HCT116 (cell line): Measurements from ENCODE around the gene RBM33. TPM values are rescaled to one million over a fixed set of nuclear protein-coding genes. Genes with fewer than 3 reads are reported as not detected.

Experiments
- ATAC-seq: fragments of 200-7000 bp; cut with Tn5 transposase; 2 replicates; pipeline ENCODE4 v1.9.1; 2020; ENCODE audit warnings: mild to moderate bottlenecking, moderate library complexity
- BruUV-seq: library from RNA; stranded (reverse); fragments of 400-500 nt; replicated peaks from 2 replicates; lab custom pipeline; 2021; lab: Mats Ljungman, UMichigan
- CTCF ChIA-PET: fragments of 300-600 bp; sonication (Branson Sonifier 250); formaldehyde crosslinking; loops from one replicate; lab custom pipeline; 2021; ENCODE audit warnings: antibody characterized with exemption; lab: Charles Lee
- POLR2A ChIA-PET: fragments of 300-600, 350-600 bp; sonication (Branson Sonifier 250); formaldehyde crosslinking; loops from one replicate; lab custom pipeline; 2021; ENCODE audit warnings: antibody characterized with exemption; lab: Charles Lee
- RAD21 ChIA-PET, 2 experiments: fragments of 300-600 bp; sonication (Branson Sonifier 250); formaldehyde crosslinking; loops; one replicate each; lab custom pipeline; 2023; ENCODE audit warnings: low total read pairs in 2 of 2; ENCODE audit not compliant: uncharacterized antibody in 2 of 2, unreplicated experiment in 2 of 2, low non-redundant PET in 1 of 2; lab: Charles Lee
- DNase-seq: peaks from one replicate; pipeline ENCODE4 v3.0.0-alpha.2; 2010; ENCODE audit warnings: low read depth, low spot score
- H2AFZ ChIP-seq: fragments of 200-600 bp; shearing (Covaris generic), sonication (generic); 2 replicates; pipeline ENCODE4 v1.6.1; 2017; ENCODE audit warnings: low read depth, mixed run types, mixed read lengths, antibody characterized with exemption, low read length; ENCODE audit not compliant: poor library complexity, severe bottlenecking
- H3K27ac ChIP-seq: 2 replicates; pipeline ENCODE4 v1.5.1; 2012; ENCODE audit warnings: low read depth, low read length
- H3K27me3 ChIP-seq: fragments of 200-600 bp; sonication (generic); 2 replicates; pipeline ENCODE4 v1.6.1; 2016; ENCODE audit warnings: mixed run types, low read length, mixed read lengths; ENCODE audit not compliant: insufficient read depth
- H3K36me3 ChIP-seq, 2 experiments: fragments of 200-500 bp in 1 of 2; fragments of 200-600 bp in 1 of 2; sonication (Bioruptor generic) in 1 of 2; sonication (generic) in 1 of 2; 2 replicates each; pipeline versions ENCODE4 v1.5.1 to v1.6.1; 2014 to 2016; ENCODE audit warnings: low read length in 2 of 2, inconsistent platforms in 1 of 2, mixed read lengths in 1 of 2, mixed run types in 1 of 2; ENCODE audit not compliant: insufficient read depth in 2 of 2, control insufficient read depth in 1 of 2
- H3K4me1 ChIP-seq, 2 experiments: fragments of 200-600 bp in 1 of 2; sonication (generic) in 1 of 2; 2 replicates each; pipeline versions ENCODE4 v1.5.1 to v1.6.1; 2012 to 2017; ENCODE audit warnings: low read length in 2 of 2, inconsistent platforms in 1 of 2, mild to moderate bottlenecking in 1 of 2, mixed read lengths in 1 of 2, mixed run types in 1 of 2, moderate library complexity in 1 of 2; ENCODE audit not compliant: insufficient read depth in 2 of 2, control insufficient read depth in 1 of 2
- H3K4me2 ChIP-seq: fragments of 200-600 bp; sonication (generic); 2 replicates; pipeline ENCODE4 v1.6.1; 2017; ENCODE audit warnings: mixed run types, low read length, mixed read lengths
- H3K4me3 ChIP-seq, 2 experiments: fragments of 200-600 bp in 1 of 2; sonication (generic) in 1 of 2; replicated peaks in 1 of 2; 2 replicates each; pipeline ENCODE4 v1.5.1; 2011 to 2016; ENCODE audit warnings: low read length in 2 of 2, control low read depth in 1 of 2, low read depth in 1 of 2, mild to moderate bottlenecking in 1 of 2, mixed read lengths in 1 of 2, mixed run types in 1 of 2
- H3K79me2 ChIP-seq: fragments of 200-600 bp; sonication (generic); 2 replicates; pipeline ENCODE4 v1.6.1; 2017; ENCODE audit warnings: mild to moderate bottlenecking, mixed run types, low read length, moderate library complexity, mixed read lengths; ENCODE audit not compliant: insufficient read depth
- H3K9ac ChIP-seq: fragments of 200-600 bp; sonication (generic); 2 replicates; pipeline ENCODE4 v1.6.1; 2016; ENCODE audit warnings: low read length, mixed read lengths
- H3K9me2 ChIP-seq: fragments of 200-600 bp; sonication (generic), shearing (Covaris generic); 2 replicates; pipeline ENCODE4 v1.6.1; 2017; ENCODE audit warnings: mixed run types, mild to moderate bottlenecking, moderate library complexity; ENCODE audit not compliant: insufficient read depth
- H3K9me3 ChIP-seq, 2 experiments: fragments of 200-500 bp in 1 of 2; fragments of 200-600 bp in 1 of 2; sonication (Bioruptor generic) in 1 of 2; sonication (generic) in 1 of 2; 2 replicates each; pipeline ENCODE4 v1.6.1; 2014 to 2017; ENCODE audit warnings: low read length in 2 of 2, mixed read lengths in 2 of 2, inconsistent platforms in 1 of 2, low read depth in 1 of 2, mild to moderate bottlenecking in 1 of 2, mixed run types in 1 of 2, moderate library complexity in 1 of 2; ENCODE audit not compliant: control insufficient read depth in 1 of 2, insufficient read depth in 1 of 2
- H4K20me1 ChIP-seq: fragments of 200-600 bp; sonication (generic), shearing (Covaris generic); 2 replicates; pipeline ENCODE4 v1.6.1; 2017; ENCODE audit warnings: mixed run types, mild to moderate bottlenecking, moderate library complexity; ENCODE audit not compliant: insufficient read depth
- CEBPB ChIP-seq: IDR thresholded peaks from 2 replicates; pipeline ENCODE4 v1.6.1; 2012; ENCODE audit warnings: low read depth
- EGR1 ChIP-seq: IDR thresholded peaks from 2 replicates; pipeline ENCODE4 v1.6.1; 2012; ENCODE audit warnings: low read depth
- EZH2 ChIP-seq: fragments of 200-600 bp; sonication (generic); IDR thresholded peaks from 2 replicates; pipeline ENCODE4 v1.6.1; 2017; ENCODE audit warnings: antibody characterized with exemption, mixed run types
- JUND ChIP-seq: IDR thresholded peaks from 2 replicates; pipeline ENCODE4 v1.6.1; 2012
- POLR2AphosphoS5 ChIP-seq: IDR thresholded peaks from 2 replicates; pipeline ENCODE4 v1.6.1; 2011; ENCODE audit warnings: mild to moderate bottlenecking, low read depth, low read length, moderate library complexity
- SP1 ChIP-seq: IDR thresholded peaks from 2 replicates; pipeline ENCODE4 v1.6.1; 2012; ENCODE audit warnings: low read depth
- TCF7L2 ChIP-seq: IDR thresholded peaks from 2 replicates; pipeline ENCODE4 v1.7.0; 2011; ENCODE audit warnings: borderline replicate concordance, inconsistent platforms; ENCODE audit not compliant: insufficient read depth, insufficient read length; ENCODE audit errors: extremely low read depth
- ZNF274 ChIP-seq: fragments of 200-500 bp; sonication (Bioruptor generic); IDR thresholded peaks from 2 replicates; pipeline ENCODE4 v1.6.1; 2014; ENCODE audit warnings: mild to moderate bottlenecking, low read depth, low read length, inconsistent platforms
- intact Hi-C: fragments of 100-400 bp; cut with micrococcal nuclease; formaldehyde crosslinking; loops from 2 replicates; pipeline ENCODE4 v1.10.0; 2022
- total RNA-seq: library from RNA; stranded (reverse); gene quantifications from one replicate; pipeline ENCODE4 v1.2.1, GENCODE V29; 2021; ENCODE audit not compliant: unreplicated experiment
- TF ChIP-seq, protein P1 (sequence below), 3 experiments: fragments of 200-600 bp in 1 of 3; sonication (generic) in 1 of 3; IDR thresholded peaks in 2 of 3; conservative IDR thresholded peaks in 1 of 3; 2 replicates each; pipeline ENCODE4 v1.5.1; 2012 to 2017; ENCODE audit warnings: low read depth in 2 of 3, low read length in 2 of 3, antibody characterized with exemption in 1 of 3, borderline replicate concordance in 1 of 3, control low read depth in 1 of 3, mild to moderate bottlenecking in 1 of 3, mixed read lengths in 1 of 3, mixed run types in 1 of 3, moderate library complexity in 1 of 3; ENCODE audit not compliant: insufficient read depth in 1 of 3
- TF ChIP-seq, protein P2 (sequence below): IDR thresholded peaks from 2 replicates; pipeline ENCODE4 v1.6.1; 2012
- TF ChIP-seq, protein P3 (sequence below): IDR thresholded peaks from 2 replicates; pipeline ENCODE4 v1.6.1; 2012
- TF ChIP-seq, protein P4 (sequence below): IDR thresholded peaks from 2 replicates; pipeline ENCODE4 v1.6.1; 2011; ENCODE audit warnings: mild to moderate bottlenecking, low read length, moderate library complexity; ENCODE audit not compliant: insufficient replicate concordance; ENCODE audit errors: extremely low read depth

Gene RBM33
- total RNA-seq, 1 experiment from 2014 or later, result 64.3 TPM

DNA sequence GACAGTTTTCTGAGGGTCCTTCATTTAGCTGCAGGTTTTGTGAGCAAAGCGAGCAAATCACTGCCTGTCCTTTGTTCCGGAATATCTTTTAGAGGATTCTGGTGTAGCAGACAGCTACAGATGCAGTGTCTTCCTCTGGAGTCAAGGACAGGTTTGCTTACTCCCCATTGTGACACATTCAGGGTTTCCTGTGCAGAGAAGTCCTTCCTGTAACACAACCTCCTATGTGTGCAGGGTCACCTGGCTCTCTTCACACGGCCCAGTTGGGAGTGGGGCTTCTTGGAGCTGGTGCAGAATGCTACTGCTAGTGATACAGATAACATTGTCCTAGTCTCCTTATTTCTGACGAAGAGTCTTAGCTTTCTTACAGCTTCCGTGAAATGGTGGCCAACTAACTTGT, 47.9 kb downstream of the RBM33 start:
- BruUV-seq, result no TSS peak
- Histone ChIP-seq H3K9me2 (no peaks in the 10 kb centered on the region), H3K27me3 (no peaks in the 10 kb centered on the region), H3K9ac (no peak overlapping the region), H3K4me3 (no peak overlapping the region), H4K20me1 (peaks cover 20% of the 10 kb centered on the region), H2AFZ (no peak overlapping the region), H3K4me2 (no peak overlapping the region), H3K4me1 (no peaks in the 10 kb centered on the region), H3K79me2 (peaks cover 64% of the 10 kb centered on the region), H3K9me3 (no peaks in the 10 kb centered on the region), H3K27ac (no peak overlapping the region), H3K36me3 (no peaks in the 10 kb centered on the region)
- intact Hi-C loops, result no loop called here
- ATAC-seq (no peak), DNase-seq (no peak)
- CTCF ChIA-PET, result interaction anchor here (1.5 kb wide), 1 partner anchor 94 kb away, joined by 4 read pairs; no protein-coding TSS in a partner anchor
- TF ChIP-seq, protein P1, sequence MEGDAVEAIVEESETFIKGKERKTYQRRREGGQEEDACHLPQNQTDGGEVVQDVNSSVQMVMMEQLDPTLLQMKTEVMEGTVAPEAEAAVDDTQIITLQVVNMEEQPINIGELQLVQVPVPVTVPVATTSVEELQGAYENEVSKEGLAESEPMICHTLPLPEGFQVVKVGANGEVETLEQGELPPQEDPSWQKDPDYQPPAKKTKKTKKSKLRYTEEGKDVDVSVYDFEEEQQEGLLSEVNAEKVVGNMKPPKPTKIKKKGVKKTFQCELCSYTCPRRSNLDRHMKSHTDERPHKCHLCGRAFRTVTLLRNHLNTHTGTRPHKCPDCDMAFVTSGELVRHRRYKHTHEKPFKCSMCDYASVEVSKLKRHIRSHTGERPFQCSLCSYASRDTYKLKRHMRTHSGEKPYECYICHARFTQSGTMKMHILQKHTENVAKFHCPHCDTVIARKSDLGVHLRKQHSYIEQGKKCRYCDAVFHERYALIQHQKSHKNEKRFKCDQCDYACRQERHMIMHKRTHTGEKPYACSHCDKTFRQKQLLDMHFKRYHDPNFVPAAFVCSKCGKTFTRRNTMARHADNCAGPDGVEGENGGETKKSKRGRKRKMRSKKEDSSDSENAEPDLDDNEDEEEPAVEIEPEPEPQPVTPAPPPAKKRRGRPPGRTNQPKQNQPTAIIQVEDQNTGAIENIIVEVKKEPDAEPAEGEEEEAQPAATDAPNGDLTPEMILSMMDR (IDR thresholded peaks at IDR 0.05 in 2 of 3, conservative IDR thresholded peaks at IDR 0.05 in 1 of 3; ENCODE audit: borderline replicate concordance in 1 of 3, insufficient read depth in 1 of 3, low read depth in 2 of 3, low read length in 2 of 3), result no peak
- TF ChIP-seq, protein P2, sequence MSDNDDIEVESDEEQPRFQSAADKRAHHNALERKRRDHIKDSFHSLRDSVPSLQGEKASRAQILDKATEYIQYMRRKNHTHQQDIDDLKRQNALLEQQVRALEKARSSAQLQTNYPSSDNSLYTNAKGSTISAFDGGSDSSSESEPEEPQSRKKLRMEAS, result no peak
- TF ChIP-seq EGR1, result no peak
- TF ChIP-seq, protein P3, sequence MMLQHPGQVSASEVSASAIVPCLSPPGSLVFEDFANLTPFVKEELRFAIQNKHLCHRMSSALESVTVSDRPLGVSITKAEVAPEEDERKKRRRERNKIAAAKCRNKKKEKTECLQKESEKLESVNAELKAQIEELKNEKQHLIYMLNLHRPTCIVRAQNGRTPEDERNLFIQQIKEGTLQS, result no peak
- TF ChIP-seq TCF7L2, result no peak
- TF ChIP-seq ZNF274, result no peak
- no peak for TF ChIP-seq JUND
- TF ChIP-seq EZH2, result no peak
- TF ChIP-seq, protein P4, sequence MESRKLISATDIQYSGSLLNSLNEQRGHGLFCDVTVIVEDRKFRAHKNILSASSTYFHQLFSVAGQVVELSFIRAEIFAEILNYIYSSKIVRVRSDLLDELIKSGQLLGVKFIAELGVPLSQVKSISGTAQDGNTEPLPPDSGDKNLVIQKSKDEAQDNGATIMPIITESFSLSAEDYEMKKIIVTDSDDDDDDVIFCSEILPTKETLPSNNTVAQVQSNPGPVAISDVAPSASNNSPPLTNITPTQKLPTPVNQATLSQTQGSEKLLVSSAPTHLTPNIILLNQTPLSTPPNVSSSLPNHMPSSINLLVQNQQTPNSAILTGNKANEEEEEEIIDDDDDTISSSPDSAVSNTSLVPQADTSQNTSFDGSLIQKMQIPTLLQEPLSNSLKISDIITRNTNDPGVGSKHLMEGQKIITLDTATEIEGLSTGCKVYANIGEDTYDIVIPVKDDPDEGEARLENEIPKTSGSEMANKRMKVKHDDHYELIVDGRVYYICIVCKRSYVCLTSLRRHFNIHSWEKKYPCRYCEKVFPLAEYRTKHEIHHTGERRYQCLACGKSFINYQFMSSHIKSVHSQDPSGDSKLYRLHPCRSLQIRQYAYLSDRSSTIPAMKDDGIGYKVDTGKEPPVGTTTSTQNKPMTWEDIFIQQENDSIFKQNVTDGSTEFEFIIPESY, result no peak
- TF ChIP-seq POLR2AphosphoS5, result no peak
- no peak for TF ChIP-seq SP1
- no peak for TF ChIP-seq CEBPB
- RAD21 ChIA-PET, result no interaction called here
- POLR2A ChIA-PET, result no interaction called here
